Endothelial cell of umbilical vein (primary cell): ENCODE data around the gene LORICRIN. TPM values are rescaled to one million over a fixed set of nuclear protein-coding genes. Genes with fewer than 3 reads are reported as not detected.

Source experiments
- BruUV-seq: library from RNA; stranded (reverse); fragments of 400-500 nt; replicated peaks from 2 replicates; lab custom pipeline; 2021; lab: Mats Ljungman, UMichigan
- CTCF ChIA-PET: fragments of 300-600, 350-600 bp; sonication (Branson Sonifier 250); formaldehyde crosslinking; loops from one replicate; lab custom pipeline; 2021; ENCODE audit warnings: antibody characterized with exemption, inconsistent platforms; lab: Charles Lee
- POLR2A ChIA-PET: fragments of 300-600, 350-600 bp; sonication (Branson Sonifier 250); formaldehyde crosslinking; loops from one replicate; lab custom pipeline; 2021; ENCODE audit warnings: antibody characterized with exemption, inconsistent platforms; lab: Charles Lee
- DNase-seq: peaks from one replicate; pipeline ENCODE4 v3.0.0-alpha.2; 2011; ENCODE audit warnings: low read depth, low spot score
- FAIRE-seq: peaks from 2 replicates; lab custom pipeline; 2011; peaks lifted over from hg19 to GRCh38; lab: Jason Lieb, UNC
- H2AFZ ChIP-seq: 2 replicates; pipeline ENCODE4 v1.6.0; 2012; ENCODE audit warnings: low read depth, low read length, control low read depth, inconsistent platforms
- H3K27ac ChIP-seq: 2 replicates; pipeline ENCODE4 v1.5.1; 2011; ENCODE audit warnings: low read depth, mild to moderate bottlenecking, control low read depth, low read length, moderate library complexity; ENCODE audit not compliant: insufficient read depth
- H3K27me3 ChIP-seq, 2 experiments: 2 replicates each; pipeline versions ENCODE4 v1.6.0 to v1.6.1; 2011; ENCODE audit warnings: low read length in 2 of 2, mixed read lengths in 1 of 2; ENCODE audit not compliant: control insufficient read depth in 2 of 2, insufficient read depth in 2 of 2
- H3K36me3 ChIP-seq, 2 experiments: 2 replicates in 1 of 2; 3 replicates in 1 of 2; pipeline ENCODE4 v1.5.1; 2011; ENCODE audit warnings: low read length in 2 of 2, mild to moderate bottlenecking in 1 of 2, moderate library complexity in 1 of 2; ENCODE audit not compliant: control insufficient read depth in 2 of 2, insufficient read depth in 2 of 2; ENCODE audit errors: extremely low read depth in 1 of 2
- H3K4me1 ChIP-seq: 3 replicates; pipeline ENCODE4 v1.5.1; 2011; ENCODE audit warnings: mild to moderate bottlenecking, low read length; ENCODE audit not compliant: control insufficient read depth, insufficient read depth; ENCODE audit errors: extremely low read depth
- H3K4me2 ChIP-seq: 2 replicates; pipeline ENCODE4 v1.6.1; 2011; ENCODE audit warnings: low read length, control low read depth, mixed read lengths; ENCODE audit not compliant: insufficient read depth
- H3K4me3 ChIP-seq, 3 experiments: fragments of 200-600 bp in 1 of 3; sonication (generic), shearing (Covaris generic) in 1 of 3; replicated peaks in 1 of 3; 2 replicates each; pipeline ENCODE4 v1.5.1; 2011 to 2016; ENCODE audit warnings: control low read depth in 3 of 3, low read length in 3 of 3, mild to moderate bottlenecking in 2 of 3, inconsistent platforms in 1 of 3, low read depth in 1 of 3, moderate library complexity in 1 of 3; ENCODE audit not compliant: insufficient read depth in 1 of 3
- H3K79me2 ChIP-seq: 2 replicates; pipeline ENCODE4 v1.6.0; 2012; ENCODE audit warnings: low read length, inconsistent platforms; ENCODE audit not compliant: control insufficient read depth, insufficient read depth
- H3K9ac ChIP-seq: replicated peaks from 2 replicates; pipeline ENCODE3; 2011; ENCODE audit warnings: low read length, control low read depth; ENCODE audit not compliant: insufficient read depth; ENCODE audit errors: extremely low read depth
- H3K9me1 ChIP-seq: replicated peaks from 3 replicates; pipeline ENCODE4 v1.6.0; 2011; ENCODE audit warnings: mild to moderate bottlenecking, low read length; ENCODE audit not compliant: control insufficient read depth, insufficient read depth; ENCODE audit errors: extremely low read depth
- H3K9me3 ChIP-seq: replicated peaks from 2 replicates; pipeline ENCODE4 v1.5.1; 2012; ENCODE audit warnings: low read length, inconsistent platforms; ENCODE audit not compliant: control insufficient read depth, insufficient read depth
- H4K20me1 ChIP-seq: replicated peaks from 2 replicates; pipeline ENCODE3; 2011; ENCODE audit warnings: mild to moderate bottlenecking, low read length; ENCODE audit not compliant: control insufficient read depth, insufficient read depth; ENCODE audit errors: extremely low read depth
- CTCF ChIP-seq, 2 donors: IDR thresholded peaks; 1 replicate in 1 of 2; 2 replicates in 1 of 2; pipeline ENCODE4 v1.5.1; 2011; ENCODE audit warnings: low read length in 2 of 2, mild to moderate bottlenecking in 2 of 2, moderate library complexity in 2 of 2, control low read depth in 1 of 2, inconsistent platforms in 1 of 2, low read depth in 1 of 2; ENCODE audit not compliant: insufficient read depth in 1 of 2; ENCODE audit errors: extremely low read depth in 1 of 2
- EZH2 ChIP-seq: IDR thresholded peaks from 2 replicates; pipeline ENCODE4 v1.6.1; 2012; ENCODE audit warnings: borderline replicate concordance, low read depth, mild to moderate bottlenecking, moderate library complexity, low read length, inconsistent platforms; ENCODE audit not compliant: severe bottlenecking
- JUN ChIP-seq: IDR thresholded peaks from 2 replicates; pipeline ENCODE4 v1.6.1; 2011; ENCODE audit warnings: borderline replicate concordance, low read depth; ENCODE audit not compliant: insufficient read length, insufficient read depth
- MYC ChIP-seq: IDR thresholded peaks from one replicate; pipeline ENCODE4 v1.6.1; 2011; ENCODE audit warnings: mild to moderate bottlenecking, low read depth, low read length
- POLR2A ChIP-seq: IDR thresholded peaks from 2 replicates; pipeline ENCODE4 v1.6.1; 2012; ENCODE audit warnings: low read depth, mild to moderate bottlenecking, control low read depth, low read length
- POLR2AphosphoS5 ChIP-seq: IDR thresholded peaks from 2 replicates; pipeline ENCODE4 v1.6.1; 2012; ENCODE audit warnings: low read depth, mild to moderate bottlenecking, control low read depth, low read length, moderate library complexity; ENCODE audit not compliant: insufficient read depth
- dilution Hi-C: fragments of 300-500 bp; cut with MboI; formaldehyde crosslinking; loops from one replicate; pipeline ENCODE4 v1.15.0; 2019; ENCODE audit warnings: low sequenced_read_pairs; ENCODE audit not compliant: extremely low pct_ligation_motif_present
- intact Hi-C: fragments of 100-400 bp; cut with micrococcal nuclease; formaldehyde crosslinking; loops from one replicate; pipeline ENCODE4 v1.10.0; 2022
- polyA plus RNA-seq, 4 experiments: library from polyadenylated mRNA; depleted of rRNA in 3 of 4; stranded (reverse) in 3 of 4; unstranded in 1 of 4; fragments of >200 nt; gene quantifications; 2 replicates each; pipeline versions ENCODE4 v1.2.1 to v1.2.3, GENCODE V29; 2011 to 2012; ENCODE audit warnings: missing spikeins in 1 of 4
- total RNA-seq: library from RNA; stranded (reverse); gene quantifications from 2 replicates; pipeline ENCODE4 v1.2.3, GENCODE V29; 2021

Gene LORICRIN
- total and polyA plus RNA-seq, 2 donors (not counting 3 experiments of a cell fraction or from before 2014, with no cell fraction given), result not detected

GRCh38 chr1:153309441-153309840 lies 50.0 kb downstream of the LORICRIN start:
- Histone ChIP-seq H3K79me2 (no peaks in the 10 kb centered on the region), H3K9me3 (no peaks in the 10 kb centered on the region), H3K27ac (no peak overlapping the region), H3K27me3 (no peaks in the 10 kb centered on the region), H4K20me1 (no peaks in the 10 kb centered on the region), H3K9me1 (no peaks in the 10 kb centered on the region), H3K4me2 (no peak overlapping the region), H3K36me3 (no peaks in the 10 kb centered on the region), H3K4me1 (no peaks in the 10 kb centered on the region), H2AFZ (no peak overlapping the region), H3K4me3 (no peak overlapping the region), H3K9ac (no peak overlapping the region)
- no peak for FAIRE-seq
- intact Hi-C loops, result no loop called here
- BruUV-seq, result no TSS peak
- TF ChIP-seq CTCF (IDR thresholded peaks at IDR 0.05; ENCODE audit: extremely low read depth in 1 of 2, insufficient read depth in 1 of 2, low read depth in 1 of 2, low read length in 2 of 2), result no peak
- TF ChIP-seq POLR2A, result no peak
- no peak for TF ChIP-seq EZH2
- TF ChIP-seq JUN, result no peak
- TF ChIP-seq POLR2AphosphoS5, result no peak
- no peak for TF ChIP-seq MYC
- no peak for DNase-seq
- ChIA-PET POLR2A (no interaction called here), CTCF (no interaction called here)
- dilution Hi-C loops, result no loop called here

GRCh38 chr1:153310526-153310925 lies 51.0 kb downstream of the LORICRIN start:
- no peak for FAIRE-seq
- BruUV-seq, result no TSS peak
- dilution Hi-C loops, result no loop called here

More at GRCh38 chr1:153310526-153310925, 51.0 kb downstream of the LORICRIN start:
- Histone ChIP-seq H3K4me2 (no peak overlapping the region), H3K36me3 (no peaks in the 10 kb centered on the region), H3K27me3 (no peaks in the 10 kb centered on the region), H3K9me1 (no peaks in the 10 kb centered on the region), H4K20me1 (no peaks in the 10 kb centered on the region), H3K9ac (no peak overlapping the region), H3K9me3 (no peaks in the 10 kb centered on the region), H3K27ac (no peak overlapping the region), H3K4me1 (no peaks in the 10 kb centered on the region), H3K4me3 (no peak overlapping the region), H2AFZ (no peak overlapping the region), H3K79me2 (no peaks in the 10 kb centered on the region)
- intact Hi-C loops, result no loop called here
- no peak for TF ChIP-seq MYC
- no peak for DNase-seq
- ChIA-PET CTCF (no interaction called here), POLR2A (no interaction called here)

Other genes with a start within 250 kb of the LORICRIN start
- not detected in 2 replicates for gene SPRR1B, start 228.5 kb upstream of the LORICRIN start, total RNA-seq
- gene SPRR1B, start 228.5 kb upstream of the LORICRIN start, polyA plus RNA-seq, result not detected in 2 replicates
- gene SPRR2D, start 218.6 kb upstream of the LORICRIN start, total RNA-seq, result not detected in 2 replicates
- not detected in 2 replicates for gene SPRR2D, start 218.6 kb upstream of the LORICRIN start, polyA plus RNA-seq
- not detected in 2 replicates for gene SPRR2A, start 202.2 kb upstream of the LORICRIN start, total RNA-seq
- not detected in 2 replicates for gene SPRR2A, start 202.2 kb upstream of the LORICRIN start, polyA plus RNA-seq
- not detected in 2 replicates for gene SPRR2B, start 188.1 kb upstream of the LORICRIN start, total RNA-seq
- not detected in 2 replicates for gene SPRR2B, start 188.1 kb upstream of the LORICRIN start, polyA plus RNA-seq
- gene SPRR2E, start 165.2 kb upstream of the LORICRIN start, total RNA-seq, result not detected in 2 replicates
- gene SPRR2E, start 165.2 kb upstream of the LORICRIN start, polyA plus RNA-seq, result not detected in 2 replicates
- not detected in 2 replicates for gene SPRR2F, start 146.2 kb upstream of the LORICRIN start, total RNA-seq
- gene SPRR2F, start 146.2 kb upstream of the LORICRIN start, polyA plus RNA-seq, result not detected in 2 replicates
- gene SPRR2G, start 108.8 kb upstream of the LORICRIN start, total RNA-seq, result not detected in 2 replicates
- gene SPRR2G, start 108.8 kb upstream of the LORICRIN start, polyA plus RNA-seq, result not detected in 2 replicates
- gene LELP1, start 56.3 kb upstream of the LORICRIN start, total RNA-seq, result not detected in 2 replicates
- not detected in 2 replicates for gene LELP1, start 56.3 kb upstream of the LORICRIN start, polyA plus RNA-seq
- gene PRR9, start 42.1 kb upstream of the LORICRIN start, total RNA-seq, result not detected in 2 replicates
- gene PRR9, start 42.1 kb upstream of the LORICRIN start, polyA plus RNA-seq, result not detected in 2 replicates
- not detected in 2 replicates for gene PGLYRP3, start 53.3 kb downstream of the LORICRIN start, total RNA-seq
- not detected in 2 replicates for gene PGLYRP3, start 53.3 kb downstream of the LORICRIN start, polyA plus RNA-seq
- not detected in 2 replicates for gene PGLYRP4, start 89.2 kb downstream of the LORICRIN start, total RNA-seq
- not detected in 2 replicates for gene PGLYRP4, start 89.2 kb downstream of the LORICRIN start, polyA plus RNA-seq
- gene S100A9, start 98.2 kb downstream of the LORICRIN start, total RNA-seq, result not detected in 2 replicates
- gene S100A9, start 98.2 kb downstream of the LORICRIN start, polyA plus RNA-seq, result not detected in 2 replicates
- gene S100A12, start 115.9 kb downstream of the LORICRIN start, total RNA-seq, result not detected in 2 replicates
- gene S100A12, start 115.9 kb downstream of the LORICRIN start, polyA plus RNA-seq, result not detected in 2 replicates
- not detected in 2 replicates for gene S100A8, start 131.4 kb downstream of the LORICRIN start, total RNA-seq
- not detected in 2 replicates for gene S100A8, start 131.4 kb downstream of the LORICRIN start, polyA plus RNA-seq
- gene S100A7A, start 156.8 kb downstream of the LORICRIN start, total RNA-seq, result not detected in 2 replicates
- not detected in 2 replicates for gene S100A7A, start 156.8 kb downstream of the LORICRIN start, polyA plus RNA-seq
- gene S100A7, start 201.0 kb downstream of the LORICRIN start, total RNA-seq, result not detected in 2 replicates
- gene S100A7, start 201.0 kb downstream of the LORICRIN start, polyA plus RNA-seq, result not detected in 2 replicates